K562 (cell line): Measurements from ENCODE around the gene GOLGA8S. TPM values are rescaled to one million over a fixed set of nuclear protein-coding genes. Genes with fewer than 3 reads are reported as not detected.

ENCODE experiments used
- ATAC-seq: fragments of 200-7000 bp; cut with Tn5 transposase; 3 replicates; pipeline ENCODE4 v1.9.1; 2020; ENCODE audit warnings: moderate library complexity
- BruUV-seq: library from RNA; stranded (reverse); fragments of 400-500 nt; replicated peaks from 2 replicates; lab custom pipeline; 2021; lab: Mats Ljungman, UMichigan
- CTCF ChIA-PET: fragments of 300-600 bp; formaldehyde crosslinking; extraction: SDS; loops from one replicate; lab custom pipeline; 2021; ENCODE audit warnings: low intra/inter-chr PET ratio; lab: Yijun Ruan, JAX
- POLR2A ChIA-PET: fragments of 300-600, 350-650 bp; sonication (Branson Sonifier 250); formaldehyde crosslinking; extraction: SDS; loops from one replicate; lab custom pipeline; 2021; ENCODE audit warnings: antibody characterized with exemption, inconsistent platforms; lab: Yijun Ruan, JAX
- DNase-seq, 4 experiments: peaks; one replicate each; pipeline versions ENCODE4 v3.0.0 to v3.0.0-alpha.2; 2011 to 2018; ENCODE audit warnings: low spot score in 3 of 4, mixed read lengths in 3 of 4; ENCODE audit errors: extremely low read depth in 1 of 4
- FAIRE-seq: peaks from 2 replicates; lab custom pipeline; 2011; peaks lifted over from hg19 to GRCh38; lab: Jason Lieb, UNC
- H2AFZ ChIP-seq: 2 replicates; pipeline ENCODE4 v1.6.0; 2011; ENCODE audit warnings: low read depth, low read length, control low read depth, inconsistent platforms
- H3K27ac ChIP-seq: fragments of 200-600 bp; 3 replicates; pipeline ENCODE4 v1.8.0; 2011; ENCODE audit warnings: low read depth, mild to moderate bottlenecking, control low read depth, inconsistent platforms, low read length, moderate library complexity, mixed read lengths; ENCODE audit errors: extremely low read depth
- H3K27me3 ChIP-seq, 2 experiments: fragments of 300-600 bp in 1 of 2; 2 replicates in 1 of 2; 3 replicates in 1 of 2; pipeline versions ENCODE4 v1.6.0 to v1.8.0; 2011; ENCODE audit warnings: inconsistent platforms in 2 of 2, low read length in 2 of 2, mild to moderate bottlenecking in 1 of 2, mixed read lengths in 1 of 2, moderate library complexity in 1 of 2; ENCODE audit not compliant: control insufficient read depth in 2 of 2, insufficient read depth in 2 of 2
- H3K36me3 ChIP-seq: fragments of 300-600 bp; 3 replicates; pipeline ENCODE4 v1.8.0; 2011; ENCODE audit warnings: mild to moderate bottlenecking, low read length, inconsistent platforms; ENCODE audit not compliant: control insufficient read depth, insufficient read depth
- H3K4me1 ChIP-seq, 2 experiments: fragments of 200-600 bp in 1 of 2; replicated peaks in 1 of 2; 2 replicates in 1 of 2; 3 replicates in 1 of 2; pipeline versions ENCODE4 v1.5.1 to v1.8.0; 2011; ENCODE audit warnings: inconsistent platforms in 2 of 2, low read length in 2 of 2, mild to moderate bottlenecking in 1 of 2, mixed read lengths in 1 of 2, moderate library complexity in 1 of 2; ENCODE audit not compliant: control insufficient read depth in 2 of 2, insufficient read depth in 2 of 2
- H3K4me2 ChIP-seq: 2 replicates; pipeline ENCODE4 v1.6.1; 2011; ENCODE audit warnings: low read length, control low read depth, inconsistent platforms, mixed read lengths; ENCODE audit not compliant: insufficient read depth
- H3K4me3 ChIP-seq: fragments of 200-600 bp; sonication (generic), shearing (Covaris generic); 2 replicates; pipeline ENCODE4 v1.5.1; 2016; ENCODE audit warnings: control low read depth, inconsistent platforms
- H3K79me2 ChIP-seq: fragments of 200-600 bp; 3 replicates; pipeline ENCODE4 v1.8.0; 2011; ENCODE audit warnings: low read length, inconsistent platforms; ENCODE audit not compliant: control insufficient read depth, insufficient read depth
- H3K9ac ChIP-seq, 2 experiments: 2 replicates each; pipeline versions ENCODE4 v1.6.0 to v1.6.1; 2011; ENCODE audit warnings: low read depth in 2 of 2, low read length in 2 of 2, control low read depth in 1 of 2, inconsistent platforms in 1 of 2, mild to moderate bottlenecking in 1 of 2, mixed read lengths in 1 of 2; ENCODE audit not compliant: insufficient read depth in 1 of 2
- H3K9me1 ChIP-seq: one replicate; pipeline ENCODE4 v1.6.0; 2011; ENCODE audit warnings: inconsistent platforms, mild to moderate bottlenecking, low read length, moderate library complexity; ENCODE audit not compliant: control insufficient read depth, insufficient read depth
- H3K9me3 ChIP-seq: replicated peaks from 2 replicates; pipeline ENCODE4 v1.5.1; 2011; ENCODE audit warnings: low read depth, low read length, inconsistent platforms; ENCODE audit not compliant: control insufficient read depth, insufficient read depth
- H4K20me1 ChIP-seq: replicated peaks from 2 replicates; pipeline ENCODE4 v1.6.1; 2011; ENCODE audit warnings: low read length, inconsistent platforms, mixed read lengths; ENCODE audit not compliant: control insufficient read depth, insufficient read depth
- KDM2B ChIP-seq: fragments of 250-450 bp; sonication (Bioruptor Pico); IDR thresholded peaks from 2 replicates; pipeline ENCODE4 v1.8.0; 2021; ENCODE audit warnings: mild to moderate bottlenecking, moderate library complexity
- RFX1 ChIP-seq: fragments of 450-650 bp; IDR thresholded peaks from 2 replicates; pipeline ENCODE4 v1.6.1; 2016; ENCODE audit warnings: mild to moderate bottlenecking, moderate library complexity
- RFX5 ChIP-seq: IDR thresholded peaks from 2 replicates; pipeline ENCODE4 v1.6.1; 2011; ENCODE audit warnings: low read depth, mild to moderate bottlenecking, improper control_type of control experiment, low read length
- ZBTB7A ChIP-seq: IDR thresholded peaks from 2 replicates; pipeline ENCODE4 v1.6.1; 2011; ENCODE audit warnings: low read depth, mild to moderate bottlenecking, low read length, moderate library complexity, borderline replicate concordance; ENCODE audit not compliant: control insufficient read depth
- ZKSCAN3 ChIP-seq: fragments of 250-450 bp; sonication (Bioruptor Pico); IDR thresholded peaks from 2 replicates; pipeline ENCODE4 v1.4.0; 2020
- WGBS: fragments of 100-300 bp; shearing (Covaris generic); methylation state at CpG from one replicate; pipeline ENCODE4 v1.1.6; 2016; ENCODE audit warnings: low coverage, mixed read lengths; ENCODE audit not compliant: insufficient coverage; ENCODE audit errors: missing lambda C conversion rate; 5-methylcytosine and 5-hydroxymethylcytosine counted together
- in situ Hi-C: fragments of 300-500 bp; cut with MboI; formaldehyde crosslinking; loops from 4 replicates; pipeline ENCODE4 v1.15.0; 2018; ENCODE audit warnings: inconsistent platforms, mixed read lengths
- intact Hi-C: fragments of 100-400 bp; cut with micrococcal nuclease; formaldehyde crosslinking; loops from 2 replicates; pipeline ENCODE4 v1.14.2; 2022
- polyA plus RNA-seq, 8 experiments: library from polyadenylated mRNA; depleted of rRNA in 4 of 8; stranded (reverse) in 5 of 8; unstranded in 3 of 8; fragments of >200 nt; fragmentation: Nextera tagmentation in 2 of 8; fragmentation: Illumina TruSeq in 1 of 8; extraction: Ambion mirVana in 2 of 8; extraction: Trizol in 1 of 8; gene quantifications; 2 replicates each; pipeline versions ENCODE4 v1.2.1 to v1.2.3, GENCODE V29; 2011 to 2014; ENCODE audit warnings: inconsistent platforms in 1 of 8, missing spikeins in 1 of 8
- total RNA-seq, 7 experiments: library from RNA; depleted of rRNA in 6 of 7; stranded (reverse); fragments of >200 nt in 6 of 7; fragmentation: Illumina TruSeq in 2 of 7; extraction: Trizol in 2 of 7; gene quantifications; 2 replicates each; pipeline versions ENCODE4 v1.2.1 to v1.2.3, GENCODE V29; 2011 to 2021; ENCODE audit warnings: low replicate concordance in 1 of 7
- TF ChIP-seq, protein P1 (sequence below): IDR thresholded peaks from 2 replicates; pipeline ENCODE4 v1.6.1; 2011; ENCODE audit not compliant: insufficient read length; ENCODE audit errors: extremely low read depth
- TF ChIP-seq, protein P2 (sequence below), 3 experiments: IDR thresholded peaks in 2 of 3; conservative IDR thresholded peaks in 1 of 3; 2 replicates each; pipeline ENCODE4 v1.5.1; 2011 to 2012; ENCODE audit warnings: low read length in 3 of 3, mild to moderate bottlenecking in 3 of 3, control low read depth in 2 of 3, improper control_type of control experiment in 1 of 3, inconsistent platforms in 1 of 3, low read depth in 1 of 3, mixed read lengths in 1 of 3, moderate library complexity in 1 of 3; ENCODE audit not compliant: insufficient read depth in 2 of 3

GOLGA8S gene
- total and polyA plus RNA-seq, 9 of the 15 experiments (the other 6 are each of a cell fraction or from before 2014, with no cell fraction given) = 0.01 TPM; not detected in 7

DNA sequence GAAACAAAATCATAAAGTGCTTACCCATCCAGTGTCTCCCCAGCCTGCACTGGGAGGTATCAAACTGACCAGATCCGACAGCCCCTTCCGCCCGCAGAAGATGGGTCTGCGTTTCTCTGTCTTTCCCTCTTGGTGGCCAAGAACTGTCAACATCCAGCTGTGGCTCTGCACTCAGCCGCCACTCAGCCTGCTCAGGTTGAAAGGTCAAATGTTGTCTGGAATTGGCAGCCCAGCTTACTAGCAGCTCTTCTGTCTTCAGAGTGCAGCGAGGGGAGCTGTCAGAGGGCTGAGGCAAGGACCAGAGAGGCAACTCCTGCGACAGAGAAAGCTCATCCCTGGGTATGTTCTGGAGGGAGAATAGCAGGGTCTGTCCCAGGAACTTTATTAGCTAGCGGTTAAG lies 47.1 kb downstream of the GOLGA8S start:
- intact Hi-C loops = no loop called here
- TF ChIP-seq, protein P1, sequence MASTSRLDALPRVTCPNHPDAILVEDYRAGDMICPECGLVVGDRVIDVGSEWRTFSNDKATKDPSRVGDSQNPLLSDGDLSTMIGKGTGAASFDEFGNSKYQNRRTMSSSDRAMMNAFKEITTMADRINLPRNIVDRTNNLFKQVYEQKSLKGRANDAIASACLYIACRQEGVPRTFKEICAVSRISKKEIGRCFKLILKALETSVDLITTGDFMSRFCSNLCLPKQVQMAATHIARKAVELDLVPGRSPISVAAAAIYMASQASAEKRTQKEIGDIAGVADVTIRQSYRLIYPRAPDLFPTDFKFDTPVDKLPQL = no peak
- TF ChIP-seq KDM2B (CRISPR knock-in tag) (no peak), ZBTB7A (no peak), RFX1 (no peak), ZKSCAN3 (CRISPR knock-in tag) (no peak), RFX5 (no peak)
- TF ChIP-seq, protein P2, sequence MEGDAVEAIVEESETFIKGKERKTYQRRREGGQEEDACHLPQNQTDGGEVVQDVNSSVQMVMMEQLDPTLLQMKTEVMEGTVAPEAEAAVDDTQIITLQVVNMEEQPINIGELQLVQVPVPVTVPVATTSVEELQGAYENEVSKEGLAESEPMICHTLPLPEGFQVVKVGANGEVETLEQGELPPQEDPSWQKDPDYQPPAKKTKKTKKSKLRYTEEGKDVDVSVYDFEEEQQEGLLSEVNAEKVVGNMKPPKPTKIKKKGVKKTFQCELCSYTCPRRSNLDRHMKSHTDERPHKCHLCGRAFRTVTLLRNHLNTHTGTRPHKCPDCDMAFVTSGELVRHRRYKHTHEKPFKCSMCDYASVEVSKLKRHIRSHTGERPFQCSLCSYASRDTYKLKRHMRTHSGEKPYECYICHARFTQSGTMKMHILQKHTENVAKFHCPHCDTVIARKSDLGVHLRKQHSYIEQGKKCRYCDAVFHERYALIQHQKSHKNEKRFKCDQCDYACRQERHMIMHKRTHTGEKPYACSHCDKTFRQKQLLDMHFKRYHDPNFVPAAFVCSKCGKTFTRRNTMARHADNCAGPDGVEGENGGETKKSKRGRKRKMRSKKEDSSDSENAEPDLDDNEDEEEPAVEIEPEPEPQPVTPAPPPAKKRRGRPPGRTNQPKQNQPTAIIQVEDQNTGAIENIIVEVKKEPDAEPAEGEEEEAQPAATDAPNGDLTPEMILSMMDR (IDR thresholded peaks at IDR 0.05 in 2 of 3, conservative IDR thresholded peaks at IDR 0.05 in 1 of 3; ENCODE audit: insufficient read depth in 2 of 3, low read depth in 1 of 3, low read length in 3 of 3) = no peak
- H3K4me1 ChIP-seq = no peaks in the 10 kb centered on the region
- peaks cover 0 to 21% of the 10 kb centered on the region in 2 experiments; a peak in 2 of 5 replicates for H3K27me3 ChIP-seq
- no peaks in the 10 kb centered on the region for H3K9me3 ChIP-seq
- FAIRE-seq = peak; percentile 6
- H3K79me2 ChIP-seq = no peaks in the 10 kb centered on the region
- in situ Hi-C loops = no loop called here
- H3K4me2 ChIP-seq = no peak overlapping the region
- 0% methylated on average over 8 of the region's 8 CpGs for WGBS
- no TSS peak for BruUV-seq
- H3K4me3 ChIP-seq = no peak overlapping the region
- ATAC-seq = no peak
- H3K9ac ChIP-seq = no peak overlapping the region
- H3K36me3 ChIP-seq = no peaks in the 10 kb centered on the region
- no peak overlapping the region for H2AFZ ChIP-seq
- H3K9me1 ChIP-seq = no peaks in the 10 kb centered on the region
- CTCF ChIA-PET = no interaction called here
- DNase-seq = no peak
- POLR2A ChIA-PET = interaction anchor here (0.7 kb wide), 1 partner anchor 208 kb away, joined by 3 read pairs; no protein-coding TSS in a partner anchor
- no peak overlapping the region for H3K27ac ChIP-seq
- H4K20me1 ChIP-seq = no peaks in the 10 kb centered on the region
